ENCODE data around the gene SCAMP4. TPM values are rescaled to one million over a fixed set of nuclear protein-coding genes. Genes with fewer than 3 reads are reported as not detected.

The SCAMP4 gene
- total and polyA plus RNA-seq, 2 donors (not counting 1 experiment from before 2014, with no cell fraction given): 16.9 to 29.7 TPM

- no peak overlapping the region for H2AFZ ChIP-seq (ENCODE audit: low read length)
- H3K27ac ChIP-seq (ENCODE audit: insufficient read depth, low read length): no peak overlapping the region
- no peak overlapping the region for H3K4me2 ChIP-seq (ENCODE audit: extremely low read depth, insufficient read depth, low read length)
- H3K4me3 ChIP-seq (replicated peaks in 1 of 4; ENCODE audit: control extremely low read depth in 1 of 4, insufficient read depth in 1 of 4, low read depth in 3 of 4, low read length in 4 of 4): no peak overlapping the region
- H3K36me3 ChIP-seq (ENCODE audit: control insufficient read depth, insufficient read depth, low read length): peaks cover 31% of the 10 kb centered on the region
- DNase-seq (ENCODE audit: low read depth in 2 of 2): no peak
- no peaks in the 10 kb centered on the region for H4K20me1 ChIP-seq (ENCODE audit: control insufficient read depth, extremely low read depth, insufficient read depth, low read length)
- no peaks in the 10 kb centered on the region for H3K4me1 ChIP-seq (ENCODE audit: control insufficient read depth, extremely low read depth, insufficient read depth, low read length)
- no peak overlapping the region for H3K9ac ChIP-seq (ENCODE audit: insufficient read depth, low read length)
- H3K79me2 ChIP-seq (ENCODE audit: control insufficient read depth, insufficient read depth, low read length): peaks cover 17% of the 10 kb centered on the region
- H3K27me3 ChIP-seq (ENCODE audit: control insufficient read depth, insufficient read depth, low read length): no peaks in the 10 kb centered on the region
- H3K9me3 ChIP-seq (ENCODE audit: control insufficient read depth, insufficient read depth, low read depth, low read length): no peaks in the 10 kb centered on the region
- no peak for TF ChIP-seq CTCF (conservative IDR thresholded peaks at IDR 0.05 in 1 of 2, IDR thresholded peaks at IDR 0.05 in 1 of 2; ENCODE audit: low read depth in 1 of 2, low read length in 2 of 2)
- TF ChIP-seq EZH2 (IDR thresholded peaks at IDR 0.05; ENCODE audit: low read length, missing control alignments): no peak
These were observed 11.9 kb downstream of the SCAMP4 start for GRCh38 chr19:1917146-1917545.

- peaks cover 31% of the 10 kb centered on the region for H3K36me3 ChIP-seq (ENCODE audit: control insufficient read depth, insufficient read depth, low read length)
- no peak for DNase-seq (ENCODE audit: low read depth in 2 of 2)
These were observed 12.7 kb downstream of the SCAMP4 start for GRCh38 chr19:1917926-1918325.

GRCh38 chr19:1918975-1919374 lies 13.8 kb downstream of the SCAMP4 start:
- H3K9ac ChIP-seq (ENCODE audit: insufficient read depth, low read length): no peak overlapping the region
- no peak overlapping the region for H2AFZ ChIP-seq (ENCODE audit: low read length)
- no peaks in the 10 kb centered on the region for H3K27me3 ChIP-seq (ENCODE audit: control insufficient read depth, insufficient read depth, low read length)
- peaks cover 4% of the 10 kb centered on the region for H3K79me2 ChIP-seq (ENCODE audit: control insufficient read depth, insufficient read depth, low read length)
- H3K4me2 ChIP-seq (ENCODE audit: extremely low read depth, insufficient read depth, low read length): no peak overlapping the region
- no peaks in the 10 kb centered on the region for H3K9me3 ChIP-seq (ENCODE audit: control insufficient read depth, insufficient read depth, low read depth, low read length)
- no peak overlapping the region for H3K4me3 ChIP-seq (replicated peaks in 1 of 4; ENCODE audit: control extremely low read depth in 1 of 4, insufficient read depth in 1 of 4, low read depth in 3 of 4, low read length in 4 of 4)
- peaks cover 30% of the 10 kb centered on the region for H3K36me3 ChIP-seq (ENCODE audit: control insufficient read depth, insufficient read depth, low read length)
- no peaks in the 10 kb centered on the region for H4K20me1 ChIP-seq (ENCODE audit: control insufficient read depth, extremely low read depth, insufficient read depth, low read length)
- no peak for DNase-seq (ENCODE audit: low read depth in 2 of 2)
- no peaks in the 10 kb centered on the region for H3K4me1 ChIP-seq (ENCODE audit: control insufficient read depth, extremely low read depth, insufficient read depth, low read length)
- no peak overlapping the region for H3K27ac ChIP-seq (ENCODE audit: insufficient read depth, low read length)
- TF ChIP-seq CTCF (conservative IDR thresholded peaks at IDR 0.05 in 1 of 2, IDR thresholded peaks at IDR 0.05 in 1 of 2; ENCODE audit: low read depth in 1 of 2, low read length in 2 of 2) (no peak), EZH2 (IDR thresholded peaks at IDR 0.05; ENCODE audit: low read length, missing control alignments) (no peak)

More at GRCh38 chr19:1917926-1918325, 12.7 kb downstream of the SCAMP4 start:
- Histone ChIP-seq H3K27me3 (ENCODE audit: control insufficient read depth, insufficient read depth, low read length) (no peaks in the 10 kb centered on the region), H4K20me1 (ENCODE audit: control insufficient read depth, extremely low read depth, insufficient read depth, low read length) (no peaks in the 10 kb centered on the region), H3K27ac (ENCODE audit: insufficient read depth, low read length) (no peak overlapping the region), H3K9me3 (ENCODE audit: control insufficient read depth, insufficient read depth, low read depth, low read length) (no peaks in the 10 kb centered on the region), H3K4me1 (ENCODE audit: control insufficient read depth, extremely low read depth, insufficient read depth, low read length) (no peaks in the 10 kb centered on the region), H3K4me3 (replicated peaks in 1 of 4; ENCODE audit: control extremely low read depth in 1 of 4, insufficient read depth in 1 of 4, low read depth in 3 of 4, low read length in 4 of 4) (no peak overlapping the region), H3K4me2 (ENCODE audit: extremely low read depth, insufficient read depth, low read length) (no peak overlapping the region), H3K79me2 (ENCODE audit: control insufficient read depth, insufficient read depth, low read length) (peaks cover 12% of the 10 kb centered on the region), H3K9ac (ENCODE audit: insufficient read depth, low read length) (no peak overlapping the region), H2AFZ (ENCODE audit: low read length) (no peak overlapping the region)
- no peak for TF ChIP-seq EZH2 (IDR thresholded peaks at IDR 0.05; ENCODE audit: low read length, missing control alignments)
- no peak for TF ChIP-seq CTCF (conservative IDR thresholded peaks at IDR 0.05 in 1 of 2, IDR thresholded peaks at IDR 0.05 in 1 of 2; ENCODE audit: low read depth in 1 of 2, low read length in 2 of 2)

Data from fibroblast of lung (primary cell).